C4-2B (cell line): ENCODE data around the gene PPP4C.
"Not testable (repeated sequence)": the region's sequence is repeated elsewhere in the genome, so short reads cannot be mapped to it uniquely, and the experiment has no call there.

Experiments used
- H3K27ac ChIP-seq: fragments of 450-650 bp; 2 replicates; pipeline ENCODE4 v1.5.1; 2017
- CTCF ChIP-seq: fragments of 450-650 bp; conservative IDR thresholded peaks from 2 replicates; pipeline ENCODE4 v1.5.1; 2017; ENCODE audit warnings: mild to moderate bottlenecking
- ZFX ChIP-seq: fragments of 450-650 bp; IDR thresholded peaks from 2 replicates; pipeline ENCODE4 v1.6.1; 2017

PPP4C gene

GRCh38 chr16:30031477-30031918 lies 44.3 kb upstream of the PPP4C start:
- no peak overlapping the region for H3K27ac ChIP-seq
- TF ChIP-seq CTCF (no peak), ZFX (no peak)

GRCh38 chr16:30032083-30032819 lies 43.5 kb upstream of the PPP4C start:
- H3K27ac ChIP-seq, result no peak overlapping the region
- TF ChIP-seq ZFX, result no peak
- peak; percentile 88 for TF ChIP-seq CTCF

DNA sequence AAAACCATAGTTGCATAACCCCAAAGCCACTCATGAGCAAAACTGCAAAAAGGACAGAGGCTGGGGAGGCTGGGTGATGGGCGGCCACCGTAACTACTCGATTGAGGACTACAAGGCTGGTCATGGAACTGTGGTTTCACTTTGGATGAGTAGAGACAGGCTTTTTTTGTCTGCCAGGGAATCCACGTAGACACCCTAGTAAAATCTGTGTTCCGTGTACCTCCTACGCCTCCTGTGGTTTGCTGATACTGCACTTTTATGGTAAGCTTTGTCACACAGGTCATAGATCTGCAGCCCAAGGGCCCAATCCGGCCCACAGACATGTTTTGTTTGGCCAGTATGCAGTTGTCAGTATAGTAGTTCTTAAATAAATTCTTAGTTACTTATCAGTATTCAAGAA lies 42.5 kb upstream of the PPP4C start:
- TF ChIP-seq ZFX (no peak), CTCF (no peak)
- H3K27ac ChIP-seq, result no peak overlapping the region

GRCh38 chr16:30040221-30040620 lies 35.6 kb upstream of the PPP4C start:
- no peak for TF ChIP-seq CTCF
- TF ChIP-seq ZFX, result no peak
- no peak overlapping the region for H3K27ac ChIP-seq

- not testable (repeated sequence) for H3K27ac ChIP-seq
Observed at GRCh38 chr16:30040690-30041089, 35.1 kb upstream of the PPP4C start.

GRCh38 chr16:30041841-30042240 lies 34.0 kb upstream of the PPP4C start:
- H3K27ac ChIP-seq, result no peak overlapping the region
- no peak for TF ChIP-seq ZFX
- no peak; the same call in 1 of the 2 replicates for TF ChIP-seq CTCF

DNA sequence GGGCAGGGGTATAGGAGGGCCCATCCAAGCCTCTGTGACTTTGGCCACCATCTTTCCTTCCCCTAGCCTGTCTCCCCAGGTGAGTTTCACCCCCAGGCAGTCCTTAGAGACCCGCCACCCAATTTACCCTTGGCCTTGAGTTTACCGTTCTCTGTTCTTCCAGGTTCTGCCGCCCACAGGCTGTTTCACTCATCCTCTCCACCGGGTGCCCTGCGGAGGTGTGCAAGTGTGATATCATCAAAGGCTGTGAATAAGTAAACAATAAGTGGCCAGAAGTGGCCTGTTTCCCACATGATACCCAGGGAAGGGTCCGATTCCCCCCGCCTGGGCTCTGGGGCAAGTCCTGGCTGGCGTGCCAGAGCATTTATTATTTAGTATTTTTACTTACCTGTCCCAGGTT lies 29.6 kb upstream of the PPP4C start:
- TF ChIP-seq CTCF (no peak), ZFX (no peak)
- no peak overlapping the region for H3K27ac ChIP-seq

DNA sequence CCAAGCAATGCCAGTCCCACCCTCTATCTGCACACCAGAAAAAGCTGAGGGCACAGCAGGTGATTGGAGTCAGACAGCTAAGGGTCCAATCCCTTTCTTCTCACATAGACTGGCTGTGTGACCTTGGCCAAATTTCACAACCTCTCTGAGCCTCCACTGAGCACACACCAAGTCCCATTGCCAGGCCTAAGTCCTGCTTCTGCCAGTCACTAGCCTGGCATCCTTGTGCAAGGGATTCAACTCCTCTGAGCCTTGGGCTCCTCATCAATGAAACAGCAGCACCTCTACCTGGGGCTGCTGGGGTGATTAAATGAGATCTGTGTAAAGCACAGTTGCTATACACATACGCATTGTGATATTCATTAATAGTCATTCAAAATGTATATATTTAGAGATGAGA lies 29.2 kb upstream of the PPP4C start:
- TF ChIP-seq CTCF (no peak), ZFX (no peak)

More for the DNA sequence above, 29.2 kb upstream of the PPP4C start:
- H3K27ac ChIP-seq, result no peak overlapping the region
